Loucy (cell line): Measurements from ENCODE around the gene WFDC10A.
A peak's percentile ranks its signal among the peaks of the same experiment; 100 is the strongest.
"Not testable (repeated sequence)": the region's sequence is repeated elsewhere in the genome, so short reads cannot be mapped to it uniquely, and the experiment has no call there.

Source experiments
- H2AFZ ChIP-seq: fragments of 200-600 bp; sonication (generic); 2 replicates; pipeline ENCODE4 v1.6.0; 2016; ENCODE audit warnings: antibody characterized with exemption, mild to moderate bottlenecking, low read length, moderate library complexity
- H3F3A ChIP-seq: fragments of 200-600 bp; 2 replicates; pipeline ENCODE4 v1.6.0; 2016; ENCODE audit warnings: antibody characterized with exemption, low read depth, mild to moderate bottlenecking
- H3K27me3 ChIP-seq: fragments of 200-600 bp; sonication (generic); 2 replicates; pipeline ENCODE4 v1.6.1; 2014; ENCODE audit warnings: low read length, mild to moderate bottlenecking; ENCODE audit not compliant: insufficient read depth, poor library complexity, severe bottlenecking
- H3K36me3 ChIP-seq: fragments of 200-600 bp; sonication (generic); 2 replicates; pipeline ENCODE4 v1.6.1; 2016; ENCODE audit warnings: low read length; ENCODE audit not compliant: insufficient read depth
- H3K4me1 ChIP-seq: fragments of 200-600 bp; sonication (generic); 2 replicates; pipeline ENCODE4 v1.5.1; 2014; ENCODE audit warnings: low read length, mild to moderate bottlenecking; ENCODE audit not compliant: insufficient read depth, poor library complexity, severe bottlenecking
- H3K4me2 ChIP-seq: fragments of 200-600 bp; sonication (generic); 2 replicates; pipeline ENCODE4 v1.6.0; 2014; ENCODE audit warnings: antibody characterized with exemption, low read length, low read depth, mild to moderate bottlenecking; ENCODE audit not compliant: poor library complexity, severe bottlenecking
- H3K4me3 ChIP-seq: fragments of 200-600 bp; sonication (generic); 2 replicates; pipeline ENCODE4 v1.5.1; 2014; ENCODE audit warnings: low read length, mild to moderate bottlenecking, mixed read lengths; ENCODE audit not compliant: poor library complexity, severe bottlenecking
- H3K79me2 ChIP-seq: fragments of 200-600 bp; sonication (generic); 2 replicates; pipeline ENCODE4 v1.6.1; 2014; ENCODE audit warnings: low read length; ENCODE audit not compliant: insufficient read depth
- H3K9ac ChIP-seq: fragments of 200-600 bp; sonication (generic); 2 replicates; pipeline ENCODE4 v1.6.0; 2014; ENCODE audit warnings: mild to moderate bottlenecking, low read depth, low read length, moderate library complexity; ENCODE audit not compliant: poor library complexity, severe bottlenecking
- H3K9me2 ChIP-seq: fragments of 200-600 bp; sonication (generic); replicated peaks from 2 replicates; pipeline ENCODE4 v1.6.1; 2016; ENCODE audit warnings: low read depth, low read length, mixed read lengths
- H3K9me3 ChIP-seq: fragments of 200-600 bp; sonication (generic); 2 replicates; pipeline ENCODE4 v1.6.1; 2014; ENCODE audit warnings: mild to moderate bottlenecking, antibody characterized with exemption, low read length, low read depth; ENCODE audit not compliant: insufficient read depth
- H4K20me1 ChIP-seq: fragments of 200-600 bp; sonication (generic); 2 replicates; pipeline ENCODE4 v1.6.0; 2014; ENCODE audit warnings: antibody characterized with exemption, low read length, mild to moderate bottlenecking; ENCODE audit not compliant: insufficient read depth, poor library complexity, severe bottlenecking
- CTCF ChIP-seq: fragments of 200-600 bp; sonication (generic); conservative IDR thresholded peaks from 2 replicates; pipeline ENCODE4 v1.5.1; 2014; ENCODE audit warnings: mild to moderate bottlenecking, antibody characterized with exemption, low read length
- EZH2phosphoT487 ChIP-seq: fragments of 200-600 bp; IDR thresholded peaks from 2 replicates; pipeline ENCODE4 v1.6.1; 2018; ENCODE audit warnings: antibody characterized with exemption, mild to moderate bottlenecking, moderate library complexity, borderline replicate concordance

Gene WFDC10A

GRCh38 chr20:45629496-45630100, at the start of gene WFDC10A:
WFDC10A (plus strand) TSS chr20:45629739; CDS start chr20:45629814, 75 bp downstream.
- Histone ChIP-seq H3F3A (no peaks in the 10 kb centered on the region), H3K9me2 (no peaks in the 10 kb centered on the region), H3K4me2 (no peak within 1 kb of the TSS), H2AFZ (no peak within 1 kb of the TSS), H4K20me1 (no peaks in the 10 kb centered on the region), H3K79me2 (no peaks in the 10 kb centered on the region), H3K4me1 (no peaks in the 10 kb centered on the region), H3K9ac (no peak within 1 kb of the TSS), H3K9me3 (no peaks in the 10 kb centered on the region), H3K27me3 (no peaks in the 10 kb centered on the region), H3K4me3 (no peak within 1 kb of the TSS), H3K36me3 (no peaks in the 10 kb centered on the region)
- TF ChIP-seq CTCF, result peak; percentile 69
- TF ChIP-seq EZH2phosphoT487, result no peak

GRCh38 chr20:45581702-45582101, 47.8 kb upstream of the WFDC10A start:
- H3F3A ChIP-seq, result no peaks in the 10 kb centered on the region
- no peak overlapping the region for H3K4me2 ChIP-seq
- no peaks in the 10 kb centered on the region for H3K9me3 ChIP-seq
- H2AFZ ChIP-seq, result no peak overlapping the region
- no peaks in the 10 kb centered on the region for H3K79me2 ChIP-seq
- H4K20me1 ChIP-seq, result no peaks in the 10 kb centered on the region
- H3K9me2 ChIP-seq, result no peaks in the 10 kb centered on the region
- no peaks in the 10 kb centered on the region for H3K27me3 ChIP-seq
- no peak overlapping the region for H3K9ac ChIP-seq
- TF ChIP-seq CTCF (no peak), EZH2phosphoT487 (no peak)
- no peak overlapping the region for H3K4me3 ChIP-seq
- no peaks in the 10 kb centered on the region for H3K36me3 ChIP-seq
- no peaks in the 10 kb centered on the region for H3K4me1 ChIP-seq

- H3K4me3 ChIP-seq, result no peak overlapping the region
- TF ChIP-seq CTCF (no peak), EZH2phosphoT487 (no peak)
- H3K9me2 ChIP-seq, result no peaks in the 10 kb centered on the region
- H4K20me1 ChIP-seq, result no peaks in the 10 kb centered on the region
- H3K4me2 ChIP-seq, result no peak overlapping the region
- H2AFZ ChIP-seq, result no peak overlapping the region
- H3F3A ChIP-seq, result no peaks in the 10 kb centered on the region
- H3K9ac ChIP-seq, result no peak overlapping the region
- no peaks in the 10 kb centered on the region for H3K36me3 ChIP-seq
- no peaks in the 10 kb centered on the region for H3K4me1 ChIP-seq
- H3K79me2 ChIP-seq, result no peaks in the 10 kb centered on the region
- H3K27me3 ChIP-seq, result no peaks in the 10 kb centered on the region
- no peaks in the 10 kb centered on the region for H3K9me3 ChIP-seq
These were observed 46.0 kb upstream of the WFDC10A start for GRCh38 chr20:45583502-45583901.

DNA sequence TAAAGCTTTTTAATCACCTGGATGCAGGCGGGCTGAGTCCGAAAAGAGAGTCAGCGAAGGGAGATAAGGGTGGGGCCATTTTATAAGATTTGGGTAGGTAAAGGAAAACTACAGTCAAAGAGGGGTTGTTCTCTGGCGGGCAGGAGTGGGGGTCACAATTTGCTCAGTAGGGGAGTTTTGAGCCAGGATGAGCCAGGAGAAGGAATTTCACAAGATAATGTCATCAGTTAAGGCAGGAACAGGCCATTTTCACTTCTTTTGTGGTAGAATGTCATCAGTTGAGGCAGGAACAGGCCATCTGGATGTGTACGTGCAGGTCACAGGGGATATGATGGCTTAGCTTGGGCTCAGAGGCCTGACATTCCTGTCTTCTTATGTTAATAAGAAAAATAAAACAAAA, 45.2 kb upstream of the WFDC10A start:
- H3K4me1 ChIP-seq, H3F3A ChIP-seq, H3K36me3 ChIP-seq, H3K9me2 ChIP-seq, H3K79me2 ChIP-seq, H2AFZ ChIP-seq, H3K27me3 ChIP-seq, H3K4me3 ChIP-seq, H3K9me3 ChIP-seq, H3K4me2 ChIP-seq, H3K9ac ChIP-seq, H4K20me1 ChIP-seq: not testable (repeated sequence)

DNA sequence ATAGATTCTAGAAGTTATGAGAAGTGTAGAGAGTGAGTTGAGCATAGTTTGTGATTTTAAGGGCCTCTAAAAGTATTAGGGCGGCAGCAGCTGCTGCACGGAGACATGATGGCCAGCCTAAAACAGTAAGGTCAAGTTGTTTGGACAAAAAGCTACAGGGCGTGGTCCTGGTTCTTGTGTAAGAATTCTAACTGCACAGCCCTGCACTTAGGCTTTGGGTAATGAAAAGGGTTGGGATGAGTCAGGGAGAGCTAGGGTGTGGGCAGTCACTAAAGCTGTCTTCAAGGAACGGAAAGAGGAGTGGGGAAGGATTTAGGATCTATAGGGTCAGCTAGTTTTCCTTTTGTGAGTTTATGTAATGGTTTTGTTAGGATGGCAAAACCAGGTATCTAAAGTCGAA, 43.6 kb upstream of the WFDC10A start:
- not testable (repeated sequence) for H4K20me1 ChIP-seq, H3K4me3 ChIP-seq, H3K27me3 ChIP-seq, H3K4me1 ChIP-seq, H3K9me3 ChIP-seq, H3K36me3 ChIP-seq, H3K9me2 ChIP-seq, H3K79me2 ChIP-seq, H3F3A ChIP-seq, H3K4me2 ChIP-seq, H2AFZ ChIP-seq, H3K9ac ChIP-seq
